ENCODE data around the gene OCA2.

OCA2 gene

DNA sequence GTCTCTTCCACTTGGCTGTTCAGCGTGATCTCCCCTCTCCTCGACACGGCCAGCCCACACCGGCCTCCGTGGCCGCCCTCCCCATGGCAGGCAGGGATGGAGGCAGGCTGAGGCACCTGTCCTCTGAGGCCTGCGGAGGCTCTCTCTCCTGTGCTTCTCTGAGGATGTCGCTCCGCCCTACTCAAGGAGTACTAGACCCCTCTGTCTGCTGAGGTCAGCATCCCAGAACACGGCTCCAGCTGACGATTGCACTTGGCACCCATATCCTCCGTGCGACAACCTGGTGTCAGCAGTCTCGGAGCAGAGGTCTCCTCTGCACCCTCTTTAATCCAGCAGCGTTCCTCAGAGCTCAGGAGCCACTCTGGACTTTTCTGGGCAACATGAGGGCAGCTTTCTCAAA is 322.6 kb downstream of the OCA2 start:
- Histone ChIP-seq H3K9ac (ENCODE audit: low read depth, low read length, poor library complexity, severe bottlenecking) (no peak overlapping the region), H3K9me3 (ENCODE audit: insufficient read depth, low read depth, low read length) (peaks cover 4% of the 10 kb centered on the region; the same call in 1 of the 2 replicates), H3K4me3 (ENCODE audit: low read length, poor library complexity, severe bottlenecking) (no peak overlapping the region), H2AFZ (ENCODE audit: low read length) (no peak overlapping the region), H3K4me2 (ENCODE audit: low read depth, low read length, poor library complexity, severe bottlenecking) (no peak overlapping the region), H3K9me2 (replicated peaks; ENCODE audit: low read depth, low read length) (no peaks in the 10 kb centered on the region), H3K36me3 (ENCODE audit: insufficient read depth, low read length) (no peaks in the 10 kb centered on the region), H3K27me3 (ENCODE audit: insufficient read depth, low read length, poor library complexity, severe bottlenecking) (no peaks in the 10 kb centered on the region), H3K79me2 (ENCODE audit: insufficient read depth, low read length) (no peaks in the 10 kb centered on the region), H3F3A (ENCODE audit: low read depth) (no peaks in the 10 kb centered on the region), H4K20me1 (ENCODE audit: insufficient read depth, low read length, poor library complexity, severe bottlenecking) (no peaks in the 10 kb centered on the region), H3K4me1 (ENCODE audit: insufficient read depth, low read length, poor library complexity, severe bottlenecking) (no peaks in the 10 kb centered on the region)
- TF ChIP-seq EZH2phosphoT487 (IDR thresholded peaks at IDR 0.05; ENCODE audit: borderline replicate concordance) = no peak
- TF ChIP-seq CTCF (conservative IDR thresholded peaks at IDR 0.05; ENCODE audit: low read length) = no peak

DNA sequence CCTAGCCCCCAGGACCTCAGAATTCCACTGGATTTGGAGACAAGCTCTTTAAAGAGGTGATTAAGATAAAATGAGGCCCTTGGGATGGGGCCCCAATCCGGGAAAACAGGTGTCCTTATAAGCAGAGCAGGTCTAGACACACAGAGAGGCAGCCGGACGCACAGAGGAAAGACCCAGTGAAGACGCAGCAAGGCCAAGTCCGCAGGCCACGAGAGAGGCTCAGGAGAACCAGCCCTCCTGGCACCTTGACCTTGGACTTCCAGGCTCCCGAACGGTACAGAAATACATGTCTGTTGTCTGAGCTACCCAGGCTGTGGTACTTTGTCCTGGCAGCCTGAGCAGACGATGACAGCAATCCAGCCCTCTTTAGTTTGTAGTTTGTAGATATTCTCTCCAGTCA is 324.5 kb downstream of the OCA2 start:
- Histone ChIP-seq H3K36me3 (ENCODE audit: insufficient read depth, low read length) (no peaks in the 10 kb centered on the region), H4K20me1 (ENCODE audit: insufficient read depth, low read length, poor library complexity, severe bottlenecking) (no peaks in the 10 kb centered on the region), H2AFZ (ENCODE audit: low read length) (no peak overlapping the region), H3K4me1 (ENCODE audit: insufficient read depth, low read length, poor library complexity, severe bottlenecking) (no peaks in the 10 kb centered on the region), H3K4me2 (ENCODE audit: low read depth, low read length, poor library complexity, severe bottlenecking) (no peak overlapping the region), H3K27me3 (ENCODE audit: insufficient read depth, low read length, poor library complexity, severe bottlenecking) (no peaks in the 10 kb centered on the region), H3K4me3 (ENCODE audit: low read length, poor library complexity, severe bottlenecking) (no peak overlapping the region), H3K9ac (ENCODE audit: low read depth, low read length, poor library complexity, severe bottlenecking) (no peak overlapping the region), H3K79me2 (ENCODE audit: insufficient read depth, low read length) (no peaks in the 10 kb centered on the region), H3F3A (ENCODE audit: low read depth) (no peaks in the 10 kb centered on the region), H3K9me2 (replicated peaks; ENCODE audit: low read depth, low read length) (no peaks in the 10 kb centered on the region), H3K9me3 (ENCODE audit: insufficient read depth, low read depth, low read length) (peaks cover 4% of the 10 kb centered on the region; the same call in 1 of the 2 replicates)
- TF ChIP-seq EZH2phosphoT487 (IDR thresholded peaks at IDR 0.05; ENCODE audit: borderline replicate concordance) = no peak
- no peak for TF ChIP-seq CTCF (conservative IDR thresholded peaks at IDR 0.05; ENCODE audit: low read length)

DNA sequence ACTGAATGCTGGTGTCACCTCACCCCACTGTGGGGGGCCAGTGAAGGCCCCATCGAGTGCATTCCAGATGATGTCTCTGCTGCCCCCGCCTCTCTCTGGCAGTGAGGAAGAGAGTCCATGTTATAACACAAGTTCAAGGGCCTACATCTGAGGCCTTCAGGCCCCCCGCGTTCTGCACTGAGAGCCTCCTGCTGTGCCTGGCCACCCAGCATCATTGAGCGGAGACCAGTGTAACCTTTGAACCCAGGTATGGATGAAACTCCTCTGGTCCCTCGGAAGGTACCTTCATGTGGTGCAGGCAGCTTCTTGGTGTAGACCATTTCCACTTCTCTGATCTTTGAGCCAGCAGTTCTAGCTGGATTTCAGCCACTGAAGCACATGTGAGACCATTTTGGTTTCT is 324.9 kb downstream of the OCA2 start:
- Histone ChIP-seq H3K4me2 (ENCODE audit: low read depth, low read length, poor library complexity, severe bottlenecking) (no peak overlapping the region), H3K9me2 (replicated peaks; ENCODE audit: low read depth, low read length) (no peaks in the 10 kb centered on the region), H3K4me3 (ENCODE audit: low read length, poor library complexity, severe bottlenecking) (no peak overlapping the region), H3K9ac (ENCODE audit: low read depth, low read length, poor library complexity, severe bottlenecking) (no peak overlapping the region), H3K79me2 (ENCODE audit: insufficient read depth, low read length) (no peaks in the 10 kb centered on the region), H3K9me3 (ENCODE audit: insufficient read depth, low read depth, low read length) (peaks cover 6% of the 10 kb centered on the region; the same call in 1 of the 2 replicates), H4K20me1 (ENCODE audit: insufficient read depth, low read length, poor library complexity, severe bottlenecking) (no peaks in the 10 kb centered on the region), H3K36me3 (ENCODE audit: insufficient read depth, low read length) (no peaks in the 10 kb centered on the region), H3F3A (ENCODE audit: low read depth) (no peaks in the 10 kb centered on the region), H3K4me1 (ENCODE audit: insufficient read depth, low read length, poor library complexity, severe bottlenecking) (no peaks in the 10 kb centered on the region), H3K27me3 (ENCODE audit: insufficient read depth, low read length, poor library complexity, severe bottlenecking) (no peaks in the 10 kb centered on the region), H2AFZ (ENCODE audit: low read length) (no peak overlapping the region)
- TF ChIP-seq CTCF (conservative IDR thresholded peaks at IDR 0.05; ENCODE audit: low read length) (no peak), EZH2phosphoT487 (IDR thresholded peaks at IDR 0.05; ENCODE audit: borderline replicate concordance) (no peak)

Data from Loucy (cell line).